Measurements from ENCODE around the gene MON2.

- TF ChIP-seq, protein P1, sequence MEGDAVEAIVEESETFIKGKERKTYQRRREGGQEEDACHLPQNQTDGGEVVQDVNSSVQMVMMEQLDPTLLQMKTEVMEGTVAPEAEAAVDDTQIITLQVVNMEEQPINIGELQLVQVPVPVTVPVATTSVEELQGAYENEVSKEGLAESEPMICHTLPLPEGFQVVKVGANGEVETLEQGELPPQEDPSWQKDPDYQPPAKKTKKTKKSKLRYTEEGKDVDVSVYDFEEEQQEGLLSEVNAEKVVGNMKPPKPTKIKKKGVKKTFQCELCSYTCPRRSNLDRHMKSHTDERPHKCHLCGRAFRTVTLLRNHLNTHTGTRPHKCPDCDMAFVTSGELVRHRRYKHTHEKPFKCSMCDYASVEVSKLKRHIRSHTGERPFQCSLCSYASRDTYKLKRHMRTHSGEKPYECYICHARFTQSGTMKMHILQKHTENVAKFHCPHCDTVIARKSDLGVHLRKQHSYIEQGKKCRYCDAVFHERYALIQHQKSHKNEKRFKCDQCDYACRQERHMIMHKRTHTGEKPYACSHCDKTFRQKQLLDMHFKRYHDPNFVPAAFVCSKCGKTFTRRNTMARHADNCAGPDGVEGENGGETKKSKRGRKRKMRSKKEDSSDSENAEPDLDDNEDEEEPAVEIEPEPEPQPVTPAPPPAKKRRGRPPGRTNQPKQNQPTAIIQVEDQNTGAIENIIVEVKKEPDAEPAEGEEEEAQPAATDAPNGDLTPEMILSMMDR (conservative IDR thresholded peaks at IDR 0.05) = no peak
- TF ChIP-seq EZH2 (IDR thresholded peaks at IDR 0.05; ENCODE audit: low read depth) = no peak
These were observed 66.6 kb downstream of the MON2 start for GRCh38 chr12:62533087-62533754.
